GM18909 (cell line): ENCODE data around the gene TARS2.

Experiments
- ATAC-seq: cut with Tn5 transposase; IDR thresholded peaks from one replicate; pipeline ENCODE4 v1.9.1; 2021; ENCODE audit warnings: mild to moderate bottlenecking; ENCODE audit not compliant: unreplicated experiment, poor library complexity

TARS2 gene

GRCh38 chr1:150553392-150554085 lies 66.3 kb downstream of the TARS2 start:
- ATAC-seq: no peak

- ATAC-seq: no peak
These were observed 66.8 kb downstream of the TARS2 start for GRCh38 chr1:150554086-150554452.

DNA sequence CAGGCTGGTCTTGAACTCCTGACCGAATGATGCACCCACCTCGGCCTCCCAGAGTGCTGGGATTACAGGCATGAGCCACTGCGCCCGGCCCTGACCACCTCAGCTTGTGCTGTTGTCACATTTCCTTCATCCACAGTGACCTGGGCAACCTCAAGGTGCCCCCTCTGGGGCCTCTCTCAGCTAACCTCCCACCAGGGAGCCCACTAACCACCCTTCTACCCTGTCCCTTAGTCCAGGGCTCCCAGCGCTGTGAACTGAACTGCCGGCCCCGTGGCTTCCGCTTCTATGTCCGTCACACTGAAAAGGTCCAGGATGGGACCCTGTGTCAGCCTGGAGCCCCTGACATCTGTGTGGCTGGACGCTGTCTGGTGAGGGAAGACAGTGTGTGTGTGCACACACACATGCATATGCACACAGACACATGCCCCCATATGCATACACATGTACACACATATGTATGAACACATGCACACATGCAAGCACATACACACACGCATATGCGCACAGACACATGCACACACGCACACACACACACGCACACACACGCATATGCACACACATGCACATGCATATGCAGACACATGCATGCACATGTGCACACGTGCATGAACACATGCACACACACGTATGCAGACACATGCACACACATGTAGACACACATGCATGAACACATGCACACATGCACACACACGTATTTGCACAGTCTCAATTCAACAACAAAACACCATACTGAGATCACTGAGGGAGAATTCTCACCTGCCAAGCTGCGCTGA lies 68.2 kb downstream of the TARS2 start:
- no peak for ATAC-seq

DNA sequence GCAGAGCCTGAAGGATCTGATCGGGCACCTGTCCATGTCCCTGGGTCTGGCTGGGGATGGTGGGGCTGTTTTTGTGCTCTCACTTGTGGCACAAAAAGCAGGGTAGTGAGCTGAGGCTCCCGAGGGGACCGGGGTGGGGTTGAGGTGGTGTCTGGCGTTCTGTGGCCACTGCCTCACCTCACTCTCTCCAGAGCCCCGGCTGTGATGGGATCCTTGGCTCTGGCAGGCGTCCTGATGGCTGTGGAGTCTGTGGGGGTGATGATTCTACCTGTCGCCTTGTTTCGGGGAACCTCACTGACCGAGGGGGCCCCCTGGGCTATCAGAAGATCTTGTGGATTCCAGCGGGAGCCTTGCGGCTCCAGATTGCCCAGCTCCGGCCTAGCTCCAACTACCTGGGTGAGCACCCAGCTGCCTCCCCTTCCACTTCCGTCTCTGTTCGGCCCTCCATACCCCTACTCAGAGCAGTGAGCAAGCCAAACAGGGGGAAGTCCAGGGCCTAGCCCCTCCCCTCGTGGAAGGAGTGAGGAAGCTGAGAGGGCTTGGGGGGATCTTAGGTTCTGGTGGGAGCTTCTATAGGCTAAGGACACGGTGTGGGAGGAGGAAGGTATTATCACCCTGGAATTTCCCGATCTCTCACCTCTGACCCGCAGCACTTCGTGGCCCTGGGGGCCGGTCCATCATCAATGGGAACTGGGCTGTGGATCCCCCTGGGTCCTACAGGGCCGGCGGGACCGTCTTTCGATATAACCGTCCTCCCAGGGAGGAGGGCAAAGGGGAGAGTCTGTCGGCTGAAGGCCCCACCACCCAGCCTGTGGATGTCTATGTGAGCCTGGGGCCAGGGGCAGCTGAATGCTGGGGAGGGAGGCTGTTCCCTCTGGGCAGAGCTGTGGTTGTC lies 69.0 kb downstream of the TARS2 start:
- ATAC-seq: no peak

GRCh38 chr1:150557065-150557600 lies 69.9 kb downstream of the TARS2 start:
- ATAC-seq: no peak
